Activated CD8-positive, alpha-beta memory T cell treated with anti-CD3 and anti-CD28 coated beads, Interleukin-2, amount 50 U/mL, for 1 hour (primary cell): Measurements from ENCODE around the gene C20orf96.
"Not testable (repeated sequence)": the region's sequence is repeated elsewhere in the genome, so short reads cannot be mapped to it uniquely, and the experiment has no call there.

Source experiments
- DNase-seq: peaks from one replicate; pipeline ENCODE4 v3.0.0-alpha.2; 2020; ENCODE audit errors: extremely low read depth

C20orf96 gene

GRCh38 chr20:237489-237888 is 53.1 kb downstream of the C20orf96 start:
- no peak for DNase-seq

GRCh38 chr20:235891-236290 is 54.7 kb downstream of the C20orf96 start:
- no peak for DNase-seq

- DNase-seq, result no peak
These were observed 63.0 kb downstream of the C20orf96 start for GRCh38 chr20:227439-228105.

GRCh38 chr20:226958-227357 is 63.6 kb downstream of the C20orf96 start, which contains the start of gene DEFB129:
TSS of gene DEFB129 (plus strand) at chr20:227258. CDS start at chr20:227289, 31 bp downstream.
- no peak for DNase-seq

- DNase-seq, result not testable (repeated sequence)
These were observed 64.7 kb downstream of the C20orf96 start for GRCh38 chr20:225879-226278.

- DNase-seq, result no peak
These were observed 69.2 kb downstream of the C20orf96 start for GRCh38 chr20:221258-221830.
